Activated naive CD8-positive, alpha-beta T cell treated with anti-CD3 and anti-CD28 coated beads for 36 hours (primary cell): ENCODE data around the gene HAPSTR1. TPM values are rescaled to one million over a fixed set of nuclear protein-coding genes. Genes with fewer than 3 reads are reported as not detected.
"Not testable (repeated sequence)": the region's sequence is repeated elsewhere in the genome, so short reads cannot be mapped to it uniquely, and the experiment has no call there.

Experiments
- DNase-seq: peaks from one replicate; pipeline ENCODE4 v3.0.0; 2021
- H3K27ac Mint-ChIP-seq: one replicate; pipeline ENCODE4 v1.8.0; 2022; ENCODE audit warnings: mild to moderate bottlenecking, moderate library complexity, mixed read lengths
- H3K27me3 Mint-ChIP-seq: one replicate; pipeline ENCODE4 v1.8.0; 2022; ENCODE audit warnings: mild to moderate bottlenecking, mixed read lengths
- H3K36me3 Mint-ChIP-seq: one replicate; pipeline ENCODE4 v1.8.0; 2021; ENCODE audit warnings: mild to moderate bottlenecking, mixed read lengths
- H3K4me1 Mint-ChIP-seq: one replicate; pipeline ENCODE4 v1.8.0; 2021; ENCODE audit warnings: mixed read lengths
- H3K4me3 Mint-ChIP-seq: one replicate; pipeline ENCODE4 v1.8.0; 2022; ENCODE audit warnings: mild to moderate bottlenecking, moderate library complexity, mixed read lengths
- H3K9me3 Mint-ChIP-seq: one replicate; pipeline ENCODE4 v1.8.0; 2022; ENCODE audit warnings: mixed read lengths
- total RNA-seq, 2 experiments: library from RNA; stranded (reverse); gene quantifications; one replicate each; pipeline ENCODE4 v1.2.3, GENCODE V29; 2021

Gene HAPSTR1
- 10 to 100 TPM; 64.5 to 65.5 TPM for total RNA-seq

DNA sequence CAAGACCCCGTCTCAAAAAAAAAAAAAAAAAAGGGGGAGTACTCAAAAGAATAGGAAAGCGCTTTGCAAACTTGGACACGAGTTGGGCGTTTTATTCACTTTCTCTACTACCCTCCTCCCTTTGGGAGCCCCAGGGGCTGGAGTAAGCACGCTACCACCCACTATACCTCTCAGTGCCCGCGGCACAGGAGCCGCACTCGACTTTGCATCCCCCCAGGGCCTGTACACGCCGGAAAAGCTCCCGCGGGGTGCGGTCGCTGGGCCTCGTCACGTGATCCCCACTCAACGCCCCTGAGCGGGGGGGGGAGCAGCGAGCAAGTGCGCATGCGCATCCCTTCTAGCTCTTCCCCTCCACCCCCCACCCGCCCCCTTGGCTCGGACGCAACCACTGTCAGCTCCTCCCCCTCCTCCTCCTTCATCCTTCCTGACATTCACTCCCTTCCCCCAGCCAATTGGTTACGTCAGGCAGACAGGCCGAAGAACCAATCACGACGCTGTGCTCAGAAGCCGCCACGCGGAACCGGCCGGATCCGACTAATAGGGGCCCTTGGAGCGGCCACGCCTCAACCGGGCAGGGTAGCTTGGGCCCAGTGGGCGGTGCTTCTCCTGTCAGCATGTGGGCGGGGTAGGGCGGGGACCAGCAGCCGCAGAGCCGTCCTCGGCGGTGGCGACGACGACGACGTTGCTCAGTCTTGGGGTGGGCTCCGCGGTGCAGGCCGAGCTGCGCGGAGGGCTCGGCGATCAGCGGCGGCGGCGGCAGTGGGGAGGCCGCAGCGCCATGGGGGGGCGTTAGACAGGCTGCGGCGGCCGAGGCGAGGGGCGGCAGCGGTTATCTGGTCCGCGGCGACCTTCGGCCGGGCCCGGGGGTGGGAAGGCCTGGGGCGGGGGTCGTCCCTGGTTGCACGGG, at the start of gene HAPSTR1:
TSS of gene HAPSTR1 (plus strand) at position 685 of the 907 bp plus-strand sequence. CDS start 401 bp downstream, outside the sequence.
- Mint-ChIP-seq H3K4me1 (peaks cover 26% of the 10 kb centered on the region), H3K36me3 (peaks cover 31% of the 10 kb centered on the region), H3K27me3 (peaks cover 4% of the 10 kb centered on the region), H3K4me3 (peak within 1 kb of the TSS; percentile 100), H3K27ac (peak within 1 kb of the TSS; percentile 98), H3K9me3 (no peaks in the 10 kb centered on the region)
- DNase-seq = peak; percentile 99

DNA sequence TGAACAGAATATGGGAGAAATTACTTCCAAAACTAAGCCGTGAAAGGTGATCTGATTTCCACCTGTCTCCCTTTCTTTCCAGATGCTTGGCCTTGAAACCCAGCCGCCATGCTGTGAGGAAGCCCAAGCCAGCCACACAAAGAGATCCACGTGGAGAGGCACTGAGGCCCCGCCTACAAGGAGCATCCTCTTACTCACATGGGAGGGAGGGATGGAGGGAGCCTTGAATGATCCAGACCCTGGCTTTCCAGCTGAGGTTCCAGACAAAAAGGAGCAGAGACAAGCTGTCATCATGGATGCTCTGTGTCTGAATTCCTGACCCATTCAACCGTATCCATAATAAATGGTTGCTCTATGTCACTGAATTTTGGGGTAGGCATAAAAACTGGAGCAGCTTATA, 48.9 kb upstream of the HAPSTR1 start:
- H3K36me3 Mint-ChIP-seq = peaks cover 8% of the 10 kb centered on the region
- no peak for DNase-seq
- no peak overlapping the region for H3K27ac Mint-ChIP-seq
- H3K4me1 Mint-ChIP-seq = peaks cover 20% of the 10 kb centered on the region
- H3K9me3 Mint-ChIP-seq = peaks cover 14% of the 10 kb centered on the region
- H3K4me3 Mint-ChIP-seq = no peak overlapping the region
- no peaks in the 10 kb centered on the region for H3K27me3 Mint-ChIP-seq

GRCh38 chr16:9042964-9043680, 48.3 kb upstream of the HAPSTR1 start:
- Mint-ChIP-seq H3K4me3 (no peak overlapping the region), H3K36me3 (peaks cover 10% of the 10 kb centered on the region), H3K9me3 (peaks cover 17% of the 10 kb centered on the region), H3K4me1 (peaks cover 26% of the 10 kb centered on the region), H3K27ac (no peak overlapping the region), H3K27me3 (no peaks in the 10 kb centered on the region)
- DNase-seq = no peak

DNA sequence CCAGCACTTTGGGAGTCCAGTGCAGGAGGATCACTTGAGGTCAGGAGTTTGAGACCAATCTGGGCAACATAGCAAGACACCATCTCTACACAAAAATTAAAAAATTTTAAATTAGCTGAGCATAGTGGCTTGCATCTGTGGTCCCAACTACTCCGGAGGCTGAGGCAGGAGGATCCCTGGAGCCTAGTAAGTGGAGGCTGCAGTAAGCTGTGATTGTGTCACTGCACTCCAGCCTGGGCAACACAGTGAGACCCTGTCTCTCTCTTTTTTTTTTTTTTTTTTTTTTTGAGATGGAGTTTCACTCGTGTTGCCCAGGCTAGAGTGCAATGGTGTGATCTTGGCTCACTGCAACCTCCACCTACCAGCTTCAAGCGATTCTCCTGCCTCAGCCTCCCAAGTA, 45.9 kb upstream of the HAPSTR1 start:
- H3K4me1 Mint-ChIP-seq = peaks cover 34% of the 10 kb centered on the region
- not testable (repeated sequence) for H3K4me3 Mint-ChIP-seq, H3K27me3 Mint-ChIP-seq, H3K27ac Mint-ChIP-seq, DNase-seq
- peaks cover 17% of the 10 kb centered on the region for H3K9me3 Mint-ChIP-seq
- H3K36me3 Mint-ChIP-seq = peaks cover 10% of the 10 kb centered on the region

GRCh38 chr16:9046667-9047055, 44.8 kb upstream of the HAPSTR1 start:
- Mint-ChIP-seq H3K4me1 (peaks cover 34% of the 10 kb centered on the region), H3K36me3 (peaks cover 10% of the 10 kb centered on the region), H3K4me3 (no peak overlapping the region), H3K9me3 (peaks cover 17% of the 10 kb centered on the region), H3K27me3 (peaks cover under 1% of the 10 kb centered on the region), H3K27ac (peak overlapping the region; percentile 64)
- no peak for DNase-seq

- Mint-ChIP-seq H3K36me3 (peaks cover 10% of the 10 kb centered on the region), H3K4me1 (peaks cover 34% of the 10 kb centered on the region), H3K27me3 (peaks cover 7% of the 10 kb centered on the region), H3K4me3 (no peak overlapping the region), H3K27ac (peak overlapping the region; percentile 37), H3K9me3 (peaks cover 15% of the 10 kb centered on the region)
- peak; percentile 65 for DNase-seq
Observed at GRCh38 chr16:9047689-9048301, 43.6 kb upstream of the HAPSTR1 start.

- H3K9me3 Mint-ChIP-seq = peaks cover 15% of the 10 kb centered on the region
- H3K27me3 Mint-ChIP-seq = peaks cover 11% of the 10 kb centered on the region
- peak overlapping the region; percentile 37 for H3K27ac Mint-ChIP-seq
- peaks cover 10% of the 10 kb centered on the region for H3K36me3 Mint-ChIP-seq
- H3K4me3 Mint-ChIP-seq = no peak overlapping the region
- peaks cover 30% of the 10 kb centered on the region for H3K4me1 Mint-ChIP-seq
- no peak for DNase-seq
Observed at GRCh38 chr16:9048302-9048700, 43.1 kb upstream of the HAPSTR1 start.

GRCh38 chr16:9049241-9049640, 42.2 kb upstream of the HAPSTR1 start:
- peaks cover 10% of the 10 kb centered on the region for H3K36me3 Mint-ChIP-seq

DNA sequence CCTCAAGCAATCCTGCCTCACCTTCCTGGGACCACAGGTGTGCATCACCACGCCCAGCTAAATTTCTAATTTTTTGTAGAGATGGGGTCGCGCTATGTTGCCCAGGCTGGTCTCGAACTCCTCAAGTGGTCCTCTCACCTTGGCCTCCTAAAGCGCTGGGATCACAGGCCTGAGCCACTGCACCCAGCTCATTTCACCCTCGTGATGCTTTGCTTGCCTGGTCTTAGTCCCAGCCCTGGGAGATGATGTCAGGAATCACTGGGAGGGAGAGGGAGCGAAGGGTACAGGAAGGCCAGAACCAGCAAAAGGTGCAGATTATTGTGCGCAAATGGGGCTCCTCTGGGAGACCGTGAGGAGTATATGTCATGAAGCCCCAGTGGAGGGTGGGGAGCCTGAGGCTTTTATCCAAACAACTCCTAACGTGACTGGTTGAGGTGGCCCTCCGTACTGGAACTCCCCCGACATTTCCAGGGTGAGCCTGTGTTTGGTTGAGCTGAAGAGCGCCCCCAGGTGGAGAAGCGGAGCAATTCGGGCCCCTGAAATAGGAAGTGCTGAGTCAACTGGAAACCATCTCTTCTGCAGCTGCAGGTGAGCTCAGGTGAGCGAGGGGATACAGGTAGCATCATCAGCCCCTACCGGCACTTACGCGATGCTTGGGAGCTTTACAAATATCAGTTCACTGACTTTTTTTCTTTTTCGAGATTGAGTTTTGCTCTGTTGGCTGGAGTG, 41.2 kb upstream of the HAPSTR1 start:
- H3K4me1 Mint-ChIP-seq = peaks cover 30% of the 10 kb centered on the region
- H3K36me3 Mint-ChIP-seq = peaks cover 10% of the 10 kb centered on the region
- no peak overlapping the region for H3K4me3 Mint-ChIP-seq
- DNase-seq = peak; percentile 27
- H3K27ac Mint-ChIP-seq = no peak overlapping the region
- peaks cover 17% of the 10 kb centered on the region for H3K27me3 Mint-ChIP-seq
- H3K9me3 Mint-ChIP-seq = peaks cover 15% of the 10 kb centered on the region

More at GRCh38 chr16:9049241-9049640, 42.2 kb upstream of the HAPSTR1 start:
- Mint-ChIP-seq H3K4me3 (no peak overlapping the region), H3K4me1 (peaks cover 30% of the 10 kb centered on the region), H3K27ac (no peak overlapping the region), H3K27me3 (peaks cover 16% of the 10 kb centered on the region), H3K9me3 (peaks cover 15% of the 10 kb centered on the region)
- DNase-seq = no peak

- Mint-ChIP-seq H3K27me3 (peaks cover 17% of the 10 kb centered on the region), H3K36me3 (no peaks in the 10 kb centered on the region), H3K27ac (no peak overlapping the region), H3K9me3 (peaks cover under 1% of the 10 kb centered on the region), H3K4me3 (no peak overlapping the region), H3K4me1 (peaks cover 8% of the 10 kb centered on the region)
- no peak for DNase-seq
Observed at GRCh38 chr16:9053006-9053601, 38.3 kb upstream of the HAPSTR1 start.

DNA sequence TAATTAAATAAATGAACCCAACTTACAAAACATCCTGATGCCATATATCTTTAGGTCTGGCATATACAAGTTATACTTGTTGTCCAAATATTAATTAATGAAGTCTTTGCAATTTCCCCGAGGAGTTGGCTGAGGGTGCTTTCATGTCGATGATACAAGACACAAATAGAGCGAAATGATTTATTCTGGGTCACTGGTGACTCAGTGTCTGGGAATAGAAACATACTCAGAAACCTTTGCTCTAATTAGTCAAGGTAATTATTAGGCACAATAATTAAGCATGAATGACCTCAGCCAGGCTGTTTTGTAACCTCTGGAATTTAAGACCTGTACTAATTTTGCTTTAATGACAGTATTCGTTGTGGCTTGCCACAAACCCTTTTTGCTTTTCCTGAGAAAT, 37.0 kb upstream of the HAPSTR1 start:
- Mint-ChIP-seq H3K4me3 (no peak overlapping the region), H3K4me1 (peaks cover under 1% of the 10 kb centered on the region), H3K27ac (no peak overlapping the region)

GRCh38 chr16:9055115-9055514, 36.3 kb upstream of the HAPSTR1 start:
- Mint-ChIP-seq H3K27me3 (peaks cover 17% of the 10 kb centered on the region), H3K4me1 (peaks cover 2% of the 10 kb centered on the region), H3K4me3 (no peak overlapping the region), H3K36me3 (no peaks in the 10 kb centered on the region), H3K27ac (no peak overlapping the region), H3K9me3 (no peaks in the 10 kb centered on the region)
- DNase-seq = no peak

More for the DNA sequence above, 37.0 kb upstream of the HAPSTR1 start:
- Mint-ChIP-seq H3K9me3 (no peaks in the 10 kb centered on the region), H3K36me3 (no peaks in the 10 kb centered on the region), H3K27me3 (peaks cover 17% of the 10 kb centered on the region)
- DNase-seq = no peak

DNA sequence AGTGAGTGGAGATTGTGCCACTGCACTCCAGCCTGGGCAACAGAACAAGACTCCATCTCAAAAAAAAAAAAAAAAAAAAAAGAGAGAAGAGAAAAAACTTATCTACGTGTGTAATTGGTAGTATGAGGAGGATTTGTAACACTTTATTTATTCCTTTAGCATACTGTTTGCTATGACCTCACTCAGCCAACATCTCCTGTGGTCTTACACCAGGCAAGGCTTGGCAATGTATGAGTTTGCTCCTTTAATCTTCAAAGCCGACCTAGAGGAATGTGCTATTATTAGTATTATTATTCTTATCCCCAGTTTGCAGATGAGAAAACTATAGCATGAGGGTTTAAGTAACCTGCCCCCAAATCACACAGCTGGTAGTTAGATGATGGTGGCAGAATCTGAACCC, 35.8 kb upstream of the HAPSTR1 start:
- no peaks in the 10 kb centered on the region for H3K36me3 Mint-ChIP-seq
- H3K4me1 Mint-ChIP-seq = peaks cover 7% of the 10 kb centered on the region
- H3K9me3 Mint-ChIP-seq = no peaks in the 10 kb centered on the region
- H3K27me3 Mint-ChIP-seq = peaks cover 17% of the 10 kb centered on the region
- no peak for DNase-seq
- no peak overlapping the region for H3K27ac Mint-ChIP-seq
- no peak overlapping the region for H3K4me3 Mint-ChIP-seq

- no peaks in the 10 kb centered on the region for H3K9me3 Mint-ChIP-seq
Observed at GRCh38 chr16:9056061-9056460, 35.4 kb upstream of the HAPSTR1 start.

More at GRCh38 chr16:9056061-9056460, 35.4 kb upstream of the HAPSTR1 start:
- DNase-seq = no peak
- Mint-ChIP-seq H3K27me3 (peaks cover 17% of the 10 kb centered on the region), H3K4me1 (peaks cover 10% of the 10 kb centered on the region), H3K27ac (no peak overlapping the region), H3K36me3 (no peaks in the 10 kb centered on the region), H3K4me3 (no peak overlapping the region)
